Duodenal mucosa (tissue), 2 donors: Measurements from ENCODE around the gene STIM1.
"Not testable (repeated sequence)": the region's sequence is repeated elsewhere in the genome, so short reads cannot be mapped to it uniquely, and the experiment has no call there.

Experiments
- H3K27ac ChIP-seq: one replicate; pipeline ENCODE4 v1.7.0; 2013; ENCODE audit warnings: low read depth, low read length
- H3K27me3 ChIP-seq, 2 donors: one replicate each; pipeline ENCODE4 v1.7.0; 2013; ENCODE audit warnings: low read length in 2 of 2, control low read depth in 1 of 2; ENCODE audit not compliant: insufficient read depth in 2 of 2, control insufficient read depth in 1 of 2
- H3K36me3 ChIP-seq, 2 donors: one replicate each; pipeline ENCODE4 v1.7.0; 2013; ENCODE audit warnings: low read length in 2 of 2, control low read depth in 1 of 2; ENCODE audit not compliant: insufficient read depth in 2 of 2, control insufficient read depth in 1 of 2
- H3K4me1 ChIP-seq, 2 donors: one replicate each; pipeline ENCODE4 v1.7.0; 2013; ENCODE audit warnings: low read length in 2 of 2, control low read depth in 1 of 2; ENCODE audit not compliant: insufficient read depth in 2 of 2, control insufficient read depth in 1 of 2
- H3K4me3 ChIP-seq, 2 donors: one replicate each; pipeline ENCODE4 v1.7.0; 2013; ENCODE audit warnings: low read length in 2 of 2, low read depth in 1 of 2
- H3K9ac ChIP-seq, 2 donors: one replicate each; pipeline ENCODE4 v1.7.0; 2013; ENCODE audit warnings: low read length in 2 of 2, low read depth in 1 of 2
- H3K9me3 ChIP-seq, 2 donors: one replicate each; pipeline ENCODE4 v1.7.0; 2013; ENCODE audit warnings: low read length in 2 of 2, control low read depth in 1 of 2; ENCODE audit not compliant: control insufficient read depth in 1 of 2

The STIM1 gene

GRCh38 chr11:4049006-4049405 lies 193.5 kb downstream of the STIM1 start:
- H3K9me3 ChIP-seq = no peaks in the 10 kb centered on the region
- no peak overlapping the region for H3K9ac ChIP-seq
- no peak overlapping the region for H3K4me3 ChIP-seq
- H3K27ac ChIP-seq = no peak overlapping the region
- H3K27me3 ChIP-seq = no peaks in the 10 kb centered on the region
- H3K36me3 ChIP-seq = no peaks in the 10 kb centered on the region
- no peaks in the 10 kb centered on the region for H3K4me1 ChIP-seq

DNA sequence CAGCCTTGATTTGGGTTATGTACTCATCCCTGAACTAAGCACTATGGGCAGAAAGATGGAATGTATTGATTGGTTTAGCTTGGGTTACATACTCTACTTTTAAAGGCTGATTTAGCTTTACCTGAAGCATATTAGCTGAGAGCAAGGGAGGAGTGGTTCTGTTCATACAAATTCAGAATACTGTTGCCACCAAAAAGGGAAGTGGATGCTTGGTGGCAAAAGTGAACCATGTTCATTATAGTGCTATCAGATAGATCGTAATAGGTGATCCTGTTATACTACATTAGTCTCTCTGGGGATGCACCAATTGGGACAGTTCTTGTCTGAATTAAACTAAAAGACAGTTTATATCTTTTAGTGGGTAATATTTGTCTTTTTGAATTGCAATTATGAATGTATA lies 194.7 kb downstream of the STIM1 start:
- Histone ChIP-seq H3K27ac (no peak overlapping the region), H3K27me3 (no peaks in the 10 kb centered on the region), H3K9ac (no peak overlapping the region), H3K4me3 (no peak overlapping the region), H3K9me3 (no peaks in the 10 kb centered on the region), H3K36me3 (no peaks in the 10 kb centered on the region), H3K4me1 (no peaks in the 10 kb centered on the region)

- H3K4me3 ChIP-seq, H3K27ac ChIP-seq, H3K9ac ChIP-seq, H3K9me3 ChIP-seq, H3K4me1 ChIP-seq, H3K36me3 ChIP-seq, H3K27me3 ChIP-seq: not testable (repeated sequence)
Measured at GRCh38 chr11:4053200-4053599, 197.7 kb downstream of the STIM1 start.

GRCh38 chr11:4054643-4055042 lies 199.2 kb downstream of the STIM1 start:
- Histone ChIP-seq H3K27ac (no peak overlapping the region), H3K4me1 (no peaks in the 10 kb centered on the region), H3K9ac (no peak overlapping the region), H3K36me3 (peaks cover 7 to 14% of the 10 kb centered on the region in 2 donors), H3K4me3 (no peak overlapping the region), H3K9me3 (no peaks in the 10 kb centered on the region), H3K27me3 (no peaks in the 10 kb centered on the region)

GRCh38 chr11:4059424-4059823 lies 204.0 kb downstream of the STIM1 start:
- Histone ChIP-seq H3K4me3 (no peak overlapping the region), H3K9me3 (no peaks in the 10 kb centered on the region), H3K36me3 (peaks cover 7 to 29% of the 10 kb centered on the region in 2 donors), H3K4me1 (peaks cover 4 to 10% of the 10 kb centered on the region in 2 donors), H3K27me3 (no peaks in the 10 kb centered on the region), H3K9ac (no peak overlapping the region), H3K27ac (no peak overlapping the region)

DNA sequence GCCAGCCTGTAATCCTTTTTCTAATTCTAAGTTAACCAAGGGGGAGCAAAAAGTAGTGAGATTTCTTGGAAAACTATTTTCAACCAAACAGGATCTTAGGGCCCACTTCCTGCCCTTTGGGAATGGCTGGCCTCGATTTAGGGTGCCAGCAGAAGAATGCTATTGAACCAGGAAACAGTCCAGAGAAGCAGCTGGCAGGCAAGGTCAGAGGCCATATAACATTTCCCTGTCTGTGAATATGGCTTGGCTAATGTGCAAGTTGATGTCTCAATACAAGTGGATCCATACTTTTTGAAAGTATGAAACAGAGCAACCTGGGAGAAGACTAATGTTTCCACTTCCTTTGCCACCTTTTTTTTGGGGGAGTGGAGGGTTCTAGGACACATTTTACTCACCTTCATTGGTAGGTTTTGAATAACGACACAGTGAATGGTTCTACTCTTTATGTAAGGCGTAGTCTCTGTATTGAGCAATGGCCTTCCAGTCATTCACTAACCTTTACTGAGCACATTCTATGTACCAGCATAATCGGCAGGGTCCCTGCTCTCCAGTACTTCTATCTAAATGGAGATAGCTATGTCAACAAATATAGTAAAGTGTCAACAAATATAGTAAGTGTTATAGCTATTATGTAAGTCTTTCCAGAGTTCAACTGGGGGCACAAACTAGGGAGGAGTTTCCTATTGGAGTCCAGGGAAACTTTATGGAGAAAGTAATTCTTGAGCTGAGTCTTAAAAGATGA lies 204.9 kb downstream of the STIM1 start:
- Histone ChIP-seq H3K9me3 (no peaks in the 10 kb centered on the region), H3K4me3 (no peak overlapping the region), H3K27me3 (no peaks in the 10 kb centered on the region), H3K9ac (no peak overlapping the region), H3K36me3 (peaks cover 7 to 28% of the 10 kb centered on the region in 2 donors), H3K4me1 (peaks cover 4 to 10% of the 10 kb centered on the region in 2 donors), H3K27ac (no peak overlapping the region)

DNA sequence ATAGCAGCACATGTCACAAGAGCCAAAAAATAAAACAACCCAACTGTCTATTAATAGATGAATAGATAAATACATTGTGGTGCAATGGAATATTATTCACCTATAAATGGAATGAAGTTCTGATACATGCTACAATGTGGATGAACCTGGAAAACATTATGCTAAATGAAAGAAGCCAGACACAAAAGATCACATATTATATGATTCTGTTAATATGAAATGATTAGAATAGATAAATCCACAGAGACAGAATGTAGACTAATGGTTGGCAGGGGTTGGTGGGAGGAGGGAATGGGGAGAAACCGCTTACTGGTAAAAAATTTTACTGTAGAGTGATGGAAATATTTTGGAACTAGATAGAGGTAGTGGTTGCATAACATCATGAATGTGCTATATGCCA lies 206.2 kb downstream of the STIM1 start:
- Histone ChIP-seq H3K27ac (no peak overlapping the region), H3K4me3 (no peak overlapping the region), H3K9ac (no peak overlapping the region), H3K4me1 (peaks cover 4 to 10% of the 10 kb centered on the region in 2 donors), H3K36me3 (peaks cover 7 to 21% of the 10 kb centered on the region in 2 donors), H3K27me3 (no peaks in the 10 kb centered on the region), H3K9me3 (no peaks in the 10 kb centered on the region)

DNA sequence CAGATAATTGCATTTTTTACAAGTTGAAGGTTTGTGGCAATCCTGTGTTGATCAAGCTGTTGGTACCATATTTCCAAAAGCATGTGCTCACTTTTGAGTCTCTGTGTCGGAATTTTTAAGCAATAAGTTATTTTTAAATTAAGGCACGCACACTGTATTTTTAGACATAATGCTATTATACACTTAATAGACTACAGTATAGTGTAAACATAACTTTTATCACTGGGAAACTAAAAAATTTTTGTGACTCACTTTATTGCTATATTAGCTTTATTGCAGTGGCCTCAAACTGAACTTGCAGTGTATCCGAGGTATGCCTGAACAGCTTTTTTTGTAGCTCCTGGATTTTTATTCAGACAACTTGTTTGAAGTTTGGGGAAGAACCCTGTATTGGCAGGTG lies 207.9 kb downstream of the STIM1 start:
- no peak overlapping the region for H3K9ac ChIP-seq
- peaks cover 7 to 21% of the 10 kb centered on the region in 2 donors for H3K36me3 ChIP-seq
- no peaks in the 10 kb centered on the region for H3K27me3 ChIP-seq
- H3K27ac ChIP-seq = no peak overlapping the region
- H3K4me1 ChIP-seq = peaks cover 4 to 10% of the 10 kb centered on the region in 2 donors
- H3K4me3 ChIP-seq = no peak overlapping the region
- no peaks in the 10 kb centered on the region for H3K9me3 ChIP-seq

- Histone ChIP-seq H3K27me3 (no peaks in the 10 kb centered on the region), H3K4me3 (no peak overlapping the region), H3K36me3 (peaks cover 2 to 16% of the 10 kb centered on the region in 2 donors), H3K9me3 (no peaks in the 10 kb centered on the region), H3K4me1 (peaks cover 4 to 10% of the 10 kb centered on the region in 2 donors), H3K9ac (no peak overlapping the region), H3K27ac (no peak overlapping the region)
Measured at GRCh38 chr11:4064278-4064955, 209.0 kb downstream of the STIM1 start.

- no peaks in the 10 kb centered on the region for H3K27me3 ChIP-seq
- H3K9ac ChIP-seq = no peak overlapping the region
- no peak overlapping the region for H3K27ac ChIP-seq
- peaks cover 4 to 8% of the 10 kb centered on the region in 2 donors for H3K4me1 ChIP-seq
- H3K4me3 ChIP-seq = no peak overlapping the region
- no peaks in the 10 kb centered on the region for H3K9me3 ChIP-seq
- peaks cover 0 to 15% of the 10 kb centered on the region in 2 donors for H3K36me3 ChIP-seq
Measured at GRCh38 chr11:4065086-4065485, 209.6 kb downstream of the STIM1 start.
